ENCODE measurements around the gene GCSH.

- TF ChIP-seq, protein P1, sequence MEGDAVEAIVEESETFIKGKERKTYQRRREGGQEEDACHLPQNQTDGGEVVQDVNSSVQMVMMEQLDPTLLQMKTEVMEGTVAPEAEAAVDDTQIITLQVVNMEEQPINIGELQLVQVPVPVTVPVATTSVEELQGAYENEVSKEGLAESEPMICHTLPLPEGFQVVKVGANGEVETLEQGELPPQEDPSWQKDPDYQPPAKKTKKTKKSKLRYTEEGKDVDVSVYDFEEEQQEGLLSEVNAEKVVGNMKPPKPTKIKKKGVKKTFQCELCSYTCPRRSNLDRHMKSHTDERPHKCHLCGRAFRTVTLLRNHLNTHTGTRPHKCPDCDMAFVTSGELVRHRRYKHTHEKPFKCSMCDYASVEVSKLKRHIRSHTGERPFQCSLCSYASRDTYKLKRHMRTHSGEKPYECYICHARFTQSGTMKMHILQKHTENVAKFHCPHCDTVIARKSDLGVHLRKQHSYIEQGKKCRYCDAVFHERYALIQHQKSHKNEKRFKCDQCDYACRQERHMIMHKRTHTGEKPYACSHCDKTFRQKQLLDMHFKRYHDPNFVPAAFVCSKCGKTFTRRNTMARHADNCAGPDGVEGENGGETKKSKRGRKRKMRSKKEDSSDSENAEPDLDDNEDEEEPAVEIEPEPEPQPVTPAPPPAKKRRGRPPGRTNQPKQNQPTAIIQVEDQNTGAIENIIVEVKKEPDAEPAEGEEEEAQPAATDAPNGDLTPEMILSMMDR (IDR thresholded peaks at IDR 0.05; ENCODE audit: low read depth, low read length, poor library complexity, severe bottlenecking), result no peak
- TF ChIP-seq EZH2phosphoT487 (IDR thresholded peaks at IDR 0.05; ENCODE audit: borderline replicate concordance, low read length), result no peak
Measured at GRCh38 chr16:81042821-81043220, 53.4 kb downstream of the GCSH start.

Measured in DOHH2 (cell line).